Mucosa of rectum (tissue), 2 donors: ENCODE data around the gene DIABLO.
"Not testable (repeated sequence)": the region's sequence is repeated elsewhere in the genome, so short reads cannot be mapped to it uniquely, and the experiment has no call there.

Experiments
- H3K27ac ChIP-seq, 2 donors: one replicate each; pipeline ENCODE4 v1.7.0; 2013; ENCODE audit warnings: inconsistent platforms in 2 of 2, low read depth in 2 of 2, low read length in 2 of 2
- H3K27me3 ChIP-seq, 2 donors: one replicate each; pipeline ENCODE4 v1.7.0; 2013; ENCODE audit warnings: low read length in 2 of 2; ENCODE audit not compliant: control insufficient read depth in 2 of 2, insufficient read depth in 2 of 2
- H3K36me3 ChIP-seq, 2 donors: one replicate each; pipeline ENCODE4 v1.7.0; 2013; ENCODE audit warnings: low read length in 2 of 2; ENCODE audit not compliant: control insufficient read depth in 2 of 2, insufficient read depth in 2 of 2
- H3K4me1 ChIP-seq, 2 donors: one replicate each; pipeline ENCODE4 v1.7.0; 2013; ENCODE audit warnings: low read length in 2 of 2, mild to moderate bottlenecking in 1 of 2; ENCODE audit not compliant: control insufficient read depth in 2 of 2, insufficient read depth in 2 of 2
- H3K4me3 ChIP-seq, 2 donors: one replicate each; pipeline ENCODE4 v1.7.0; 2013; ENCODE audit warnings: low read length in 2 of 2
- H3K9ac ChIP-seq, 2 donors: one replicate each; pipeline ENCODE4 v1.7.0; 2013; ENCODE audit warnings: low read length in 2 of 2, low read depth in 1 of 2, mild to moderate bottlenecking in 1 of 2
- H3K9me3 ChIP-seq, 2 donors: one replicate each; pipeline ENCODE4 v1.7.0; 2013; ENCODE audit warnings: low read length in 2 of 2; ENCODE audit not compliant: control insufficient read depth in 2 of 2
- donor health status: healthy.
- donor health status: Normal muscosa, but diverticular disease.

The DIABLO gene

GRCh38 chr12:122225683-122226365 lies at the start of gene DIABLO:
Gene DIABLO, minus strand, starts transcription at chr12:122226052. Its CDS starts 38 bp downstream, at chr12:122226014.
- H3K9ac ChIP-seq, result peak within 1 kb of the TSS; percentile 88 to 93
- no peaks in the 10 kb centered on the region for H3K27me3 ChIP-seq
- H3K4me1 ChIP-seq, result peaks cover 15 to 17% of the 10 kb centered on the region in 2 donors
- peaks cover 10 to 35% of the 10 kb centered on the region in 2 donors for H3K36me3 ChIP-seq
- peak within 1 kb of the TSS; percentile 96 to 98 for H3K27ac ChIP-seq
- H3K4me3 ChIP-seq, result peak within 1 kb of the TSS; percentile 89 to 97
- no peaks in the 10 kb centered on the region for H3K9me3 ChIP-seq

GRCh38 chr12:122275459-122275858 lies 49.6 kb upstream of the DIABLO start:
- Histone ChIP-seq H3K36me3 (peaks cover 27 to 29% of the 10 kb centered on the region in 2 donors), H3K27me3 (no peaks in the 10 kb centered on the region), H3K9me3 (no peaks in the 10 kb centered on the region), H3K27ac (no peak overlapping the region), H3K4me3 (no peak overlapping the region), H3K4me1 (no peaks in the 10 kb centered on the region), H3K9ac (no peak overlapping the region)

- Histone ChIP-seq H3K27me3 (no peaks in the 10 kb centered on the region), H3K4me1 (peaks cover 4 to 13% of the 10 kb centered on the region in 2 donors), H3K9ac (peak within 1 kb of the TSS; percentile 89 to 96), H3K9me3 (no peaks in the 10 kb centered on the region), H3K4me3 (peak within 1 kb of the TSS; percentile 92 to 96), H3K36me3 (peaks cover 3 to 12% of the 10 kb centered on the region in 2 donors), H3K27ac (peak within 1 kb of the TSS; percentile 94 to 96)
Observed at GRCh38 chr12:122266230-122266901, 40.5 kb upstream of the DIABLO start, which contains the start of gene VPS33A. Gene VPS33A, minus strand, starts transcription at chr12:122266494. Its CDS starts 86 bp downstream, at chr12:122266408.

- Histone ChIP-seq H3K36me3 (peaks cover 7 to 18% of the 10 kb centered on the region in 2 donors), H3K4me1 (peaks cover 4 to 13% of the 10 kb centered on the region in 2 donors), H3K4me3 (peak overlapping the region; percentile 92 to 96), H3K27ac (peak overlapping the region; percentile 94 to 96), H3K27me3 (no peaks in the 10 kb centered on the region), H3K9ac (peak overlapping the region; percentile 89 to 96), H3K9me3 (no peaks in the 10 kb centered on the region)
Observed at GRCh38 chr12:122265886-122266229, 40.0 kb upstream of the DIABLO start.

- Histone ChIP-seq H3K9me3 (no peaks in the 10 kb centered on the region), H3K27ac (peak overlapping the region; percentile 94 to 96), H3K4me1 (peaks cover 4 to 13% of the 10 kb centered on the region in 2 donors), H3K9ac (peak overlapping the region; percentile 89 to 96), H3K36me3 (peaks cover 7 to 18% of the 10 kb centered on the region in 2 donors), H3K27me3 (no peaks in the 10 kb centered on the region), H3K4me3 (peak overlapping the region; percentile 92 to 96)
Observed at GRCh38 chr12:122265476-122265875, 39.6 kb upstream of the DIABLO start.

- H3K27me3 ChIP-seq, H3K9me3 ChIP-seq, H3K4me3 ChIP-seq, H3K9ac ChIP-seq, H3K4me1 ChIP-seq, H3K27ac ChIP-seq: not testable (repeated sequence)
- H3K36me3 ChIP-seq, result peaks cover 16 to 43% of the 10 kb centered on the region in 2 donors
Observed at GRCh38 chr12:122260735-122261134, 34.9 kb upstream of the DIABLO start.

GRCh38 chr12:122258939-122259338 lies 33.1 kb upstream of the DIABLO start:
- H3K9ac ChIP-seq, H3K27ac ChIP-seq, H3K27me3 ChIP-seq, H3K9me3 ChIP-seq, H3K4me3 ChIP-seq, H3K4me1 ChIP-seq: not testable (repeated sequence)
- peaks cover 16 to 43% of the 10 kb centered on the region in 2 donors for H3K36me3 ChIP-seq

- H3K4me1 ChIP-seq, H3K9me3 ChIP-seq, H3K27ac ChIP-seq, H3K27me3 ChIP-seq, H3K9ac ChIP-seq, H3K4me3 ChIP-seq: not testable (repeated sequence)
- peaks cover 13 to 43% of the 10 kb centered on the region in 2 donors for H3K36me3 ChIP-seq
Observed at GRCh38 chr12:122258462-122258861, 32.6 kb upstream of the DIABLO start.

- H3K9me3 ChIP-seq, result no peaks in the 10 kb centered on the region
- H3K27me3 ChIP-seq, result no peaks in the 10 kb centered on the region
- no peaks in the 10 kb centered on the region for H3K4me1 ChIP-seq
- peaks cover 20 to 43% of the 10 kb centered on the region in 2 donors for H3K36me3 ChIP-seq
- no peak overlapping the region for H3K4me3 ChIP-seq
- H3K27ac ChIP-seq, result no peak overlapping the region
- no peak overlapping the region for H3K9ac ChIP-seq
Observed at GRCh38 chr12:122250536-122250935, 24.7 kb upstream of the DIABLO start.

- no peaks in the 10 kb centered on the region for H3K9me3 ChIP-seq
- H3K9ac ChIP-seq, result no peak overlapping the region
- no peak overlapping the region for H3K4me3 ChIP-seq
- H3K36me3 ChIP-seq, result peaks cover 20 to 43% of the 10 kb centered on the region in 2 donors
- H3K27me3 ChIP-seq, result no peaks in the 10 kb centered on the region
- H3K27ac ChIP-seq, result no peak overlapping the region
- no peaks in the 10 kb centered on the region for H3K4me1 ChIP-seq
Observed at GRCh38 chr12:122250047-122250446, 24.2 kb upstream of the DIABLO start.
